OCI-LY3 (cell line): Measurements from ENCODE around the gene NRSN2.

ENCODE experiments used
- H2AFZ ChIP-seq: fragments of 200-600, 300-600 bp; shearing (Covaris generic); 2 replicates; pipeline ENCODE4 v1.6.0; 2014; ENCODE audit warnings: antibody characterized with exemption, low read depth, low read length
- H3K27ac ChIP-seq: fragments of 200-600, 300-600 bp; sonication (generic); 2 replicates; pipeline ENCODE4 v1.5.1; 2014; ENCODE audit warnings: mild to moderate bottlenecking, low read length, moderate library complexity, mixed read lengths
- H3K27me3 ChIP-seq: fragments of 200-600, 300-600 bp; sonication (generic); 2 replicates; pipeline ENCODE4 v1.6.1; 2014; ENCODE audit warnings: low read depth, low read length, mixed read lengths
- H3K36me3 ChIP-seq: fragments of 200-600, 300-600 bp; sonication (generic); replicated peaks from 2 replicates; pipeline ENCODE3; 2014; ENCODE audit warnings: low read depth, low read length, mixed read lengths
- H3K4me1 ChIP-seq: fragments of 300-600, 200-600 bp; sonication (generic); 2 replicates; pipeline ENCODE4 v1.6.1; 2014; ENCODE audit warnings: low read length, mixed read lengths
- H3K4me2 ChIP-seq: fragments of 200-600, 300-600 bp; sonication (generic); 2 replicates; pipeline ENCODE4 v1.6.1; 2014; ENCODE audit warnings: low read length, mixed read lengths
- H3K4me3 ChIP-seq: fragments of 300-600, 200-600 bp; sonication (generic); 2 replicates; pipeline ENCODE4 v1.5.1; 2014; ENCODE audit warnings: antibody characterized with exemption, mild to moderate bottlenecking, low read length, moderate library complexity
- H3K79me2 ChIP-seq: fragments of 300-600, 200-600 bp; shearing (Covaris generic); 2 replicates; pipeline ENCODE4 v1.6.1; 2014; ENCODE audit warnings: mild to moderate bottlenecking, low read length, mixed read lengths
- H3K9ac ChIP-seq: fragments of 300-600, 200-600 bp; shearing (Covaris generic); 2 replicates; pipeline ENCODE4 v1.6.0; 2014; ENCODE audit warnings: mild to moderate bottlenecking, low read length, moderate library complexity
- H3K9me3 ChIP-seq: fragments of 200-600, 300-600 bp; shearing (Covaris generic); 2 replicates; pipeline ENCODE4 v1.6.1; 2014; ENCODE audit warnings: low read length, mixed read lengths; ENCODE audit not compliant: insufficient read depth
- H4K20me1 ChIP-seq: fragments of 200-600, 300-600 bp; sonication (generic); 2 replicates; pipeline ENCODE4 v1.6.1; 2016; ENCODE audit warnings: low read length, mixed read lengths; ENCODE audit not compliant: insufficient read depth
- EZH2phosphoT487 ChIP-seq: fragments of 200-600 bp; shearing (Covaris generic); IDR thresholded peaks from 2 replicates; pipeline ENCODE4 v1.6.1; 2018; ENCODE audit warnings: antibody characterized with exemption, mixed run types, low read depth
- TF ChIP-seq, protein P1 (sequence below): fragments of 200-600, 300-600 bp; sonication (generic); IDR thresholded peaks from 2 replicates; pipeline ENCODE4 v1.5.1; 2014; ENCODE audit warnings: antibody characterized with exemption, low read length, low read depth

NRSN2 gene

DNA sequence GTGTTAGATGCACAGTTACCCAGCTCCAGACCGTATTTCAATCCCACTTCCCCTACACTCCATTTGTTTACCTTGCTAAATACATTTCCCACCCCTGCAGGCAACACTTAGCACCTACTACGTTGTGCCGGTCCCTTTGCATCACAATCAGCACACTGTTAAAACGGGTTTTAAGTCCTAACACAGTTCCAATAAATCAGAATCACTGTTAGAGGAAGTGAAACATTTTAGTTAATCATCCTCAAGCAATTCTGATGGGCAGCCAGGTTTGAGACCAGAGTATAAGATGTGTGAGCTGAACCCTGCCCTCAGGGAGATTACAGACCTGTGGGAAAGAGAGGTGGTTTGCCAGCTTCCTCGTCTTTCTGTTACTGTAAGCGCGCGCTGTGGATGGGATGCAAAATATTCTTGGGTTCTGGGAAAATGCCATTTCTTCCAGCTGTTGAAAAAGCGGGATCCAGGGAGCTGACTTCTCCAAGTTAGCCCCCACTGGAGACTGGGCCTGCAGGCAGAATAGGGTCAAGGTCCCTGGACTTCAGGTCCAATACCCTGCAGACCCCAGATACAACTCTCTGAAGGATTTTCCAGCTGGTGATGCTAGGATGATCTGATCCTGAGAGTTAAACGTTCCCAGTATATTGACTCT is 46.4 kb upstream of the NRSN2 start:
- peaks cover 43% of the 10 kb centered on the region for H3K79me2 ChIP-seq
- H3K9me3 ChIP-seq = no peaks in the 10 kb centered on the region
- H3K9ac ChIP-seq = no peak overlapping the region
- H3K4me1 ChIP-seq = peaks cover 29% of the 10 kb centered on the region
- peak overlapping the region; percentile 89 for H3K4me2 ChIP-seq
- no peak overlapping the region for H3K27ac ChIP-seq
- H4K20me1 ChIP-seq = peaks cover 30% of the 10 kb centered on the region
- no peaks in the 10 kb centered on the region for H3K27me3 ChIP-seq
- peaks cover 27% of the 10 kb centered on the region for H3K36me3 ChIP-seq
- TF ChIP-seq, protein P1, sequence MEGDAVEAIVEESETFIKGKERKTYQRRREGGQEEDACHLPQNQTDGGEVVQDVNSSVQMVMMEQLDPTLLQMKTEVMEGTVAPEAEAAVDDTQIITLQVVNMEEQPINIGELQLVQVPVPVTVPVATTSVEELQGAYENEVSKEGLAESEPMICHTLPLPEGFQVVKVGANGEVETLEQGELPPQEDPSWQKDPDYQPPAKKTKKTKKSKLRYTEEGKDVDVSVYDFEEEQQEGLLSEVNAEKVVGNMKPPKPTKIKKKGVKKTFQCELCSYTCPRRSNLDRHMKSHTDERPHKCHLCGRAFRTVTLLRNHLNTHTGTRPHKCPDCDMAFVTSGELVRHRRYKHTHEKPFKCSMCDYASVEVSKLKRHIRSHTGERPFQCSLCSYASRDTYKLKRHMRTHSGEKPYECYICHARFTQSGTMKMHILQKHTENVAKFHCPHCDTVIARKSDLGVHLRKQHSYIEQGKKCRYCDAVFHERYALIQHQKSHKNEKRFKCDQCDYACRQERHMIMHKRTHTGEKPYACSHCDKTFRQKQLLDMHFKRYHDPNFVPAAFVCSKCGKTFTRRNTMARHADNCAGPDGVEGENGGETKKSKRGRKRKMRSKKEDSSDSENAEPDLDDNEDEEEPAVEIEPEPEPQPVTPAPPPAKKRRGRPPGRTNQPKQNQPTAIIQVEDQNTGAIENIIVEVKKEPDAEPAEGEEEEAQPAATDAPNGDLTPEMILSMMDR = no peak
- TF ChIP-seq EZH2phosphoT487 = no peak
- no peak overlapping the region for H2AFZ ChIP-seq
- no peak overlapping the region for H3K4me3 ChIP-seq

DNA sequence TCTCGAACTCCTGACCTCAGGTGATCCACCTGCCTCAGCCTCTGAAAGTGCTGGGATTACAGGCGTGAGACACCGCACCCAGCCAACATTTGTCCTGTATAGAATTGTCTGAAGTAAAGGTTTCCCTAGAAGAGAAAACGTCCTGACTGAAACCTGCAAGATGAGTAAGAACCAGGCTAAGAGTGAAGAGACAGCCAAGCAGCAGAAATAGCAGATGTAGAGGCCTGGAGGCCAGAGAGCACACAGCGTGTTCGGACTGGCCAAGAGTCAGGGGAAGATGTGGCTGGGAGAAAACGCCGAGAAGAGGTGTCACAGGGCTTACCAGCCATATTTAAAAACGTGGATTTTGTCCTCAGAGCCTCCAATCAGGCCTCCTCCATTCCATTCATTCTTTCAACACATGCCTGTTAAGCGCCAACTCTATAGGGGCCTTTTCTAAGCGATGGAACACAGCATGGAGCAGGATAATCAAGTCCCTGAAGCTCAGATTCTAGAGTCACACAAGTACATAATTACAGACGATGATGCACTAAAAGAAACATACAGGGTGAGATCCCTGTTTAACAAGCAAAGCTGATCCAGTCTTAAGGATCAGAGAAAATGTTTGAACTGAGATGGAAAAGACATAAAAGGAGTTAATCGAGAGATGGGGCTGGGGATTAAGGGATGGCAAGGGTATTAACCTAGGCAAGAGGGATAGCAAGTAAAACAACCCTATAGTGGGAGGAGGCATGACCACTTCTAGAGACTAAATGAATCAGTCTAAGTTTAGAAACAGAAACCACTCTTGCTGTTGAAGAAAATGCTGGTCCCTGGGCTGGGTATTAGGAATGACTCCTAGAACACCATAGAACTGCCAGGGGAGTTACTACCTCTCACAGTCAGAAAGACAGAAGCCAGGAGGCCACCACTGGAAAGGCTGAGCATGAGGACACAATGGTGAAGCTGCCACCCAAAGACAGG is 44.7 kb upstream of the NRSN2 start:
- H3K9me3 ChIP-seq = no peaks in the 10 kb centered on the region
- peaks cover 35% of the 10 kb centered on the region for H3K79me2 ChIP-seq

DNA sequence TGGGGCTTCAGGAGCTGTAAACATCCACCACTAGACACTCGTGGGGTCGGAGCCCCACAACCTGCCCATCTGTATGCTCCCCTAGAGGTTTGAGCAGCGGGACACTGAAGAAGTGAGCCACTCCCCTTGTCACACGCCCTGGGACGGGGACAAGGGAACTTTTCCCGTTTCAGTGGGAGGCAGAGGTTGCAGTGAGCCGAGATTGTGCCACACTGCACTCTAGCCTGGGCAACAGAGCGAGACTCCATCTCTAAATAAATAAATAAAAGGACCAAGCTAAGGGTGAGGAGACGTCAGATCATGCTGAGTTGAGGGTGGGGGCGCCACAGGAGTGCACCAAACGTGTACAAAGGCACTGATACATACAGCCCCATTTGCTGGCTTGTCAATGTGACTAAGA is 41.2 kb upstream of the NRSN2 start:
- no peak overlapping the region for H3K9ac ChIP-seq
- H3K9me3 ChIP-seq = no peaks in the 10 kb centered on the region
- H3K4me2 ChIP-seq = no peak overlapping the region
- H3K4me3 ChIP-seq = no peak overlapping the region
- no peak overlapping the region for H2AFZ ChIP-seq
- peaks cover 6% of the 10 kb centered on the region for H4K20me1 ChIP-seq
- TF ChIP-seq, protein P1 = no peak
- TF ChIP-seq EZH2phosphoT487 = no peak
- peaks cover under 1% of the 10 kb centered on the region for H3K79me2 ChIP-seq
- H3K36me3 ChIP-seq = peaks cover 6% of the 10 kb centered on the region
- H3K27me3 ChIP-seq = no peaks in the 10 kb centered on the region
- H3K4me1 ChIP-seq = no peaks in the 10 kb centered on the region; the same call in 1 of the 2 replicates
- no peak overlapping the region for H3K27ac ChIP-seq

More for the DNA sequence above, 44.7 kb upstream of the NRSN2 start:
- H3K9ac ChIP-seq = no peak overlapping the region
- no peak overlapping the region for H3K4me2 ChIP-seq
- no peak overlapping the region for H3K27ac ChIP-seq
- TF ChIP-seq EZH2phosphoT487 = no peak
- TF ChIP-seq, protein P1 = no peak
- no peak overlapping the region for H3K4me3 ChIP-seq
- no peak overlapping the region for H2AFZ ChIP-seq
- H4K20me1 ChIP-seq = peaks cover 30% of the 10 kb centered on the region
- H3K36me3 ChIP-seq = peaks cover 27% of the 10 kb centered on the region
- H3K4me1 ChIP-seq = peaks cover 23% of the 10 kb centered on the region
- no peaks in the 10 kb centered on the region for H3K27me3 ChIP-seq

DNA sequence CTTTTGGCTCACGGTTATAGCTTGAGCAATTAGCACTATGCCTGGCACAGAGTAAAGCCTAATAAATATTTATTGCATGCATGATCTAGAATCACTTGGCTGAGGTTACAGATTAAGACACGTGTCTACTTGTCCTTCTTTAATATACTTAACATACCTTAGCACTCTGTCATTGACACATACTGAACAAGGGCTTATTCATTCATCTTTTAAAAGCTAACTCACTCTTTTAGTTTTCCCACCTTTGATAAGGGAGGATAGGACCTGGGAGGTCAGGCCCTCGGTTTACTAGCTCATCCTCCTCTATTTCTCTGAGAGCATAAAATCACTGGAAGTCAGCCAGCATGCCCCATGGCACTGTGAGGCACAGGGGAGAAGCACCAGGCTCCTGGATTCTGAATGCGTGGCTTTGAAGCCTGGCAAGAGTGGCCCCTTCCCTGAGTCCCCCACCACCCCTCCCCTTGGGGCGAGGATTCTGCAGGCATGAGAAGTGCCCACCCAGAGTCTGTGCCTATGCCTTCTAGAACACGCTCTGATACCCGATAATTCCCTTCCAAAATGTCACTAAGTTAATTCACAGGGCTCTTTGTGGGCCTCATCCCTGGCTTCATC is 38.4 kb upstream of the NRSN2 start:
- TF ChIP-seq, protein P1 = no peak
- no peak for TF ChIP-seq EZH2phosphoT487
- Histone ChIP-seq H4K20me1 (no peaks in the 10 kb centered on the region), H2AFZ (no peak overlapping the region), H3K27me3 (no peaks in the 10 kb centered on the region), H3K79me2 (no peaks in the 10 kb centered on the region), H3K4me1 (no peaks in the 10 kb centered on the region; the same call in 1 of the 2 replicates), H3K36me3 (no peaks in the 10 kb centered on the region), H3K27ac (no peak overlapping the region), H3K4me3 (no peak overlapping the region), H3K9ac (no peak overlapping the region), H3K9me3 (no peaks in the 10 kb centered on the region), H3K4me2 (no peak overlapping the region)
